ENCODE results near the gene CPM. TPM values are rescaled to one million over a fixed set of nuclear protein-coding genes. Genes with fewer than 3 reads are reported as not detected.
A peak's percentile ranks its signal among the peaks of the same experiment; 100 is the strongest.

CPM gene
- total RNA-seq, 1 donor from 2014 or later = not detected

GRCh38 chr12:68944296-68945076 lies 11.5 kb upstream of the CPM start:
- Mint-ChIP-seq H3K27me3 (ENCODE audit: low read depth) (peaks cover 4% of the 10 kb centered on the region), H3K36me3 (ENCODE audit: low read depth) (no peaks in the 10 kb centered on the region), H3K27ac (ENCODE audit: unreplicated experiment) (no peak overlapping the region), H3K9me3 (no peaks in the 10 kb centered on the region), H3K4me1 (no peaks in the 10 kb centered on the region), H3K4me3 (no peak overlapping the region)
- DNase-seq (ENCODE audit: low read depth, low spot score) = no peak
- no peak for TF ChIP-seq CTCF (conservative IDR thresholded peaks at IDR 0.05)

GRCh38 chr12:68943848-68944247 lies 10.9 kb upstream of the CPM start:
- no peak overlapping the region for H3K27ac Mint-ChIP-seq (ENCODE audit: unreplicated experiment)
- H3K4me3 Mint-ChIP-seq = no peak overlapping the region
- no peaks in the 10 kb centered on the region for H3K4me1 Mint-ChIP-seq

GRCh38 chr12:68940731-68941130 lies 7.8 kb upstream of the CPM start:
- H3K36me3 Mint-ChIP-seq (ENCODE audit: low read depth) = no peaks in the 10 kb centered on the region
- no peaks in the 10 kb centered on the region for H3K4me1 Mint-ChIP-seq
- H3K27ac Mint-ChIP-seq (ENCODE audit: unreplicated experiment) = no peak overlapping the region
- TF ChIP-seq CTCF (conservative IDR thresholded peaks at IDR 0.05) = no peak
- H3K27me3 Mint-ChIP-seq (ENCODE audit: low read depth) = peaks cover 25% of the 10 kb centered on the region
- no peaks in the 10 kb centered on the region for H3K9me3 Mint-ChIP-seq
- DNase-seq (ENCODE audit: low read depth, low spot score) = no peak
- H3K4me3 Mint-ChIP-seq = no peak overlapping the region

More at GRCh38 chr12:68943848-68944247, 10.9 kb upstream of the CPM start:
- DNase-seq (ENCODE audit: low read depth, low spot score) = no peak
- peaks cover 4% of the 10 kb centered on the region for H3K27me3 Mint-ChIP-seq (ENCODE audit: low read depth)
- H3K36me3 Mint-ChIP-seq (ENCODE audit: low read depth) = no peaks in the 10 kb centered on the region
- no peaks in the 10 kb centered on the region for H3K9me3 Mint-ChIP-seq
- no peak for TF ChIP-seq CTCF (conservative IDR thresholded peaks at IDR 0.05)

- Mint-ChIP-seq H3K4me3 (no peak overlapping the region), H3K9me3 (no peaks in the 10 kb centered on the region), H3K27me3 (ENCODE audit: low read depth) (peaks cover 38% of the 10 kb centered on the region), H3K36me3 (ENCODE audit: low read depth) (no peaks in the 10 kb centered on the region), H3K4me1 (no peaks in the 10 kb centered on the region), H3K27ac (ENCODE audit: unreplicated experiment) (no peak overlapping the region)
- TF ChIP-seq CTCF (conservative IDR thresholded peaks at IDR 0.05) = no peak
- no peak for DNase-seq (ENCODE audit: low read depth, low spot score)
Measured at GRCh38 chr12:68939505-68939904, 6.5 kb upstream of the CPM start.

- H3K36me3 Mint-ChIP-seq (ENCODE audit: low read depth) = no peaks in the 10 kb centered on the region
- H3K27me3 Mint-ChIP-seq (ENCODE audit: low read depth) = peaks cover 68% of the 10 kb centered on the region
- no peaks in the 10 kb centered on the region for H3K9me3 Mint-ChIP-seq
- H3K4me1 Mint-ChIP-seq = peaks cover 8% of the 10 kb centered on the region
- DNase-seq (ENCODE audit: low read depth, low spot score) = no peak
- peak overlapping the region; percentile 57 for H3K4me3 Mint-ChIP-seq
- H3K27ac Mint-ChIP-seq (ENCODE audit: unreplicated experiment) = no peak overlapping the region
- no peak for TF ChIP-seq CTCF (conservative IDR thresholded peaks at IDR 0.05)
Measured at GRCh38 chr12:68934392-68934791, 1.4 kb upstream of the CPM start.

Data from neural crest cell (in vitro differentiated cells).